Measurements from ENCODE around the gene THAP4. TPM values are rescaled to one million over a fixed set of nuclear protein-coding genes. Genes with fewer than 3 reads are reported as not detected.
"Not testable (repeated sequence)": the region's sequence is repeated elsewhere in the genome, so short reads cannot be mapped to it uniquely, and the experiment has no call there.

The THAP4 gene
- total RNA-seq, 4 donors from 2014 or later = 46.4 to 56.2 (median 51.2) TPM

GRCh38 chr2:241577413-241578122, 59.4 kb downstream of the THAP4 start:
- Histone ChIP-seq H3K27me3 (no peaks in the 10 kb centered on the region), H3K4me1 (no peaks in the 10 kb centered on the region), H3K36me3 (peaks cover 23% of the 10 kb centered on the region), H3K9me3 (no peaks in the 10 kb centered on the region), H3K27ac (no peak overlapping the region), H3K4me3 (no peak overlapping the region)
- 45% methylated on average over 9 of the region's 9 CpGs for WGBS
- DNase-seq (ENCODE audit: low spot score in 2 of 2) = no peak
- TF ChIP-seq EP300 (IDR thresholded peaks at IDR 0.05) (no peak), POLR2AphosphoS5 (IDR thresholded peaks at IDR 0.05) (no peak), POLR2A (IDR thresholded peaks at IDR 0.05) (no peak), CTCF (IDR thresholded peaks at IDR 0.05) (no peak)

- 92% methylated on average over 10 of the region's 14 CpGs for WGBS
- no peak overlapping the region for H3K4me3 ChIP-seq
- DNase-seq (ENCODE audit: low spot score in 2 of 2) = no peak
- no peak for TF ChIP-seq CTCF (IDR thresholded peaks at IDR 0.05)
- TF ChIP-seq POLR2AphosphoS5 (IDR thresholded peaks at IDR 0.05) = no peak
- no peak for TF ChIP-seq EP300 (IDR thresholded peaks at IDR 0.05)
- no peak for TF ChIP-seq POLR2A (IDR thresholded peaks at IDR 0.05)
- H3K27ac ChIP-seq = no peak overlapping the region
- no peaks in the 10 kb centered on the region for H3K27me3 ChIP-seq
- no peaks in the 10 kb centered on the region for H3K9me3 ChIP-seq
- no peaks in the 10 kb centered on the region for H3K4me1 ChIP-seq
- H3K36me3 ChIP-seq = peaks cover 27% of the 10 kb centered on the region
Observed at GRCh38 chr2:241576293-241576654, 60.7 kb downstream of the THAP4 start.

GRCh38 chr2:241575624-241576292, 61.2 kb downstream of the THAP4 start:
- Histone ChIP-seq H3K9me3 (no peaks in the 10 kb centered on the region), H3K4me3 (no peak overlapping the region), H3K27ac (no peak overlapping the region), H3K27me3 (no peaks in the 10 kb centered on the region), H3K4me1 (no peaks in the 10 kb centered on the region), H3K36me3 (peaks cover 29% of the 10 kb centered on the region)
- peak in 1 of 2 donors; percentile 5 for DNase-seq (ENCODE audit: low spot score in 2 of 2)
- WGBS = 85% methylated on average over 5 of the region's 5 CpGs
- no peak for TF ChIP-seq EP300 (IDR thresholded peaks at IDR 0.05)
- no peak for TF ChIP-seq CTCF (IDR thresholded peaks at IDR 0.05)
- no peak for TF ChIP-seq POLR2A (IDR thresholded peaks at IDR 0.05)
- TF ChIP-seq POLR2AphosphoS5 (IDR thresholded peaks at IDR 0.05) = no peak

GRCh38 chr2:241574911-241575623, 61.9 kb downstream of the THAP4 start:
- 81% methylated on average over 7 of the region's 7 CpGs for WGBS
- H3K36me3 ChIP-seq = peaks cover 30% of the 10 kb centered on the region
- no peaks in the 10 kb centered on the region for H3K4me1 ChIP-seq
- DNase-seq (ENCODE audit: low spot score in 2 of 2) = peak in 1 of 2 donors; percentile 24
- no peaks in the 10 kb centered on the region for H3K9me3 ChIP-seq
- no peak overlapping the region for H3K4me3 ChIP-seq
- H3K27me3 ChIP-seq = no peaks in the 10 kb centered on the region
- H3K27ac ChIP-seq = no peak overlapping the region
- TF ChIP-seq POLR2A (IDR thresholded peaks at IDR 0.05) (no peak), POLR2AphosphoS5 (IDR thresholded peaks at IDR 0.05) (no peak), CTCF (IDR thresholded peaks at IDR 0.05) (no peak), EP300 (IDR thresholded peaks at IDR 0.05) (no peak)

GRCh38 chr2:241573741-241574140, 63.2 kb downstream of the THAP4 start:
- Histone ChIP-seq H3K4me1 (no peaks in the 10 kb centered on the region), H3K27ac (no peak overlapping the region), H3K9me3 (no peaks in the 10 kb centered on the region), H3K4me3 (no peak overlapping the region), H3K27me3 (no peaks in the 10 kb centered on the region), H3K36me3 (peaks cover 38% of the 10 kb centered on the region)
- peak in 1 of 2 donors; percentile 46 for DNase-seq (ENCODE audit: low spot score in 2 of 2)
- TF ChIP-seq POLR2AphosphoS5 (IDR thresholded peaks at IDR 0.05) = no peak
- no peak for TF ChIP-seq CTCF (IDR thresholded peaks at IDR 0.05)
- no peak for TF ChIP-seq POLR2A (IDR thresholded peaks at IDR 0.05)
- no peak for TF ChIP-seq EP300 (IDR thresholded peaks at IDR 0.05)
- 90% methylated on average over 12 of the region's 12 CpGs for WGBS

- not testable (repeated sequence) for H3K4me1 ChIP-seq, H3K9me3 ChIP-seq, H3K27ac ChIP-seq, H3K4me3 ChIP-seq, H3K27me3 ChIP-seq
- H3K36me3 ChIP-seq = peaks cover 39% of the 10 kb centered on the region
- WGBS = 84% methylated on average over 12 of the region's 20 CpGs
- peak in 1 of 2 donors; percentile 50 for DNase-seq (ENCODE audit: low spot score in 2 of 2)
Observed at GRCh38 chr2:241572915-241573651, 63.9 kb downstream of the THAP4 start.
